Measurements from ENCODE around the gene C16orf95.
A peak's percentile ranks its signal among the peaks of the same experiment; 100 is the strongest.

The C16orf95 gene

GRCh38 chr16:87356491-87356853, 39.3 kb upstream of the C16orf95 start:
- TF ChIP-seq CTCF (IDR thresholded peaks at IDR 0.05; ENCODE audit: unreplicated experiment in 3 of 3), result no peak
- H3K4me1 Mint-ChIP-seq, result peaks cover 5% of the 10 kb centered on the region
- H3K9me3 Mint-ChIP-seq, result no peaks in the 10 kb centered on the region
- no peaks in the 10 kb centered on the region for H3K27me3 Mint-ChIP-seq (ENCODE audit: low read depth)
- H3K4me3 Mint-ChIP-seq, result no peak overlapping the region
- H3K36me3 Mint-ChIP-seq (ENCODE audit: low read depth), result peaks cover 33% of the 10 kb centered on the region
- peak overlapping the region in 1 of 3 experiments; percentile 63 for H3K27ac Mint-ChIP-seq

- Mint-ChIP-seq H3K9me3 (no peaks in the 10 kb centered on the region), H3K36me3 (ENCODE audit: low read depth) (peaks cover 14% of the 10 kb centered on the region), H3K27me3 (ENCODE audit: low read depth) (no peaks in the 10 kb centered on the region), H3K4me1 (peaks cover 5% of the 10 kb centered on the region), H3K27ac (no peak overlapping the region), H3K4me3 (no peak overlapping the region)
- no peak for TF ChIP-seq CTCF (IDR thresholded peaks at IDR 0.05; ENCODE audit: unreplicated experiment in 3 of 3)
These were observed 36.4 kb upstream of the C16orf95 start for GRCh38 chr16:87353613-87354012.

- Mint-ChIP-seq H3K9me3 (no peaks in the 10 kb centered on the region), H3K27me3 (ENCODE audit: low read depth) (no peaks in the 10 kb centered on the region), H3K36me3 (ENCODE audit: low read depth) (peaks cover 10% of the 10 kb centered on the region), H3K4me3 (no peak overlapping the region), H3K4me1 (peaks cover 5% of the 10 kb centered on the region), H3K27ac (no peak overlapping the region)
- TF ChIP-seq CTCF (IDR thresholded peaks at IDR 0.05; ENCODE audit: unreplicated experiment in 3 of 3), result no peak
These were observed 35.6 kb upstream of the C16orf95 start for GRCh38 chr16:87352818-87353217.

GRCh38 chr16:87351320-87351698, 34.1 kb upstream of the C16orf95 start:
- H3K4me3 Mint-ChIP-seq, result no peak overlapping the region
- H3K36me3 Mint-ChIP-seq (ENCODE audit: low read depth), result peaks cover 10% of the 10 kb centered on the region
- TF ChIP-seq CTCF (IDR thresholded peaks at IDR 0.05; ENCODE audit: unreplicated experiment in 3 of 3), result no peak
- H3K4me1 Mint-ChIP-seq, result peaks cover 5% of the 10 kb centered on the region
- H3K9me3 Mint-ChIP-seq, result no peaks in the 10 kb centered on the region
- no peak overlapping the region for H3K27ac Mint-ChIP-seq
- no peaks in the 10 kb centered on the region for H3K27me3 Mint-ChIP-seq (ENCODE audit: low read depth)

GRCh38 chr16:87350681-87351319, 33.6 kb upstream of the C16orf95 start:
- H3K4me1 Mint-ChIP-seq, result peaks cover 6% of the 10 kb centered on the region
- H3K27me3 Mint-ChIP-seq (ENCODE audit: low read depth), result no peaks in the 10 kb centered on the region
- no peak overlapping the region for H3K27ac Mint-ChIP-seq
- peaks cover 14% of the 10 kb centered on the region for H3K36me3 Mint-ChIP-seq (ENCODE audit: low read depth)
- TF ChIP-seq CTCF (IDR thresholded peaks at IDR 0.05; ENCODE audit: unreplicated experiment in 3 of 3), result no peak
- no peaks in the 10 kb centered on the region for H3K9me3 Mint-ChIP-seq
- H3K4me3 Mint-ChIP-seq, result no peak overlapping the region

GRCh38 chr16:87350031-87350430, 32.8 kb upstream of the C16orf95 start:
- TF ChIP-seq CTCF (IDR thresholded peaks at IDR 0.05; ENCODE audit: unreplicated experiment in 3 of 3), result no peak
- H3K4me3 Mint-ChIP-seq, result no peak overlapping the region
- no peaks in the 10 kb centered on the region for H3K9me3 Mint-ChIP-seq
- H3K27me3 Mint-ChIP-seq (ENCODE audit: low read depth), result no peaks in the 10 kb centered on the region
- H3K36me3 Mint-ChIP-seq (ENCODE audit: low read depth), result peaks cover 16% of the 10 kb centered on the region
- H3K4me1 Mint-ChIP-seq, result peaks cover 12% of the 10 kb centered on the region
- no peak overlapping the region for H3K27ac Mint-ChIP-seq

All from nephron (organoid).